ENCODE data around the gene RDH16.
"Not testable (repeated sequence)": the region's sequence is repeated elsewhere in the genome, so short reads cannot be mapped to it uniquely, and the experiment has no call there.

Gene RDH16

GRCh38 chr12:56914724-56915123, 42.7 kb downstream of the RDH16 start:
- no peak for TF ChIP-seq ZFX (IDR thresholded peaks at IDR 0.05)
- no peak for TF ChIP-seq CTCF (conservative IDR thresholded peaks at IDR 0.05)
- H3K27ac ChIP-seq: no peak overlapping the region

GRCh38 chr12:56914256-56914655, 43.2 kb downstream of the RDH16 start:
- H3K27ac ChIP-seq: no peak overlapping the region
- TF ChIP-seq CTCF (conservative IDR thresholded peaks at IDR 0.05): no peak
- no peak for TF ChIP-seq ZFX (IDR thresholded peaks at IDR 0.05)

- H3K27ac ChIP-seq: not testable (repeated sequence)
Observed at GRCh38 chr12:56909403-56909802, 48.0 kb downstream of the RDH16 start.

GRCh38 chr12:56908136-56908535, 49.3 kb downstream of the RDH16 start:
- TF ChIP-seq CTCF (conservative IDR thresholded peaks at IDR 0.05): no peak
- no peak for TF ChIP-seq ZFX (IDR thresholded peaks at IDR 0.05)
- H3K27ac ChIP-seq: no peak overlapping the region

- H3K27ac ChIP-seq: no peak overlapping the region
- TF ChIP-seq ZFX (IDR thresholded peaks at IDR 0.05): no peak
- peak; percentile 7; the same call in 1 of the 2 replicates for TF ChIP-seq CTCF (conservative IDR thresholded peaks at IDR 0.05)
Observed at GRCh38 chr12:56905852-56906251, 51.6 kb downstream of the RDH16 start.

- no peak overlapping the region for H3K27ac ChIP-seq
- TF ChIP-seq ZFX (IDR thresholded peaks at IDR 0.05): no peak
- no peak for TF ChIP-seq CTCF (conservative IDR thresholded peaks at IDR 0.05)
Observed at GRCh38 chr12:56903374-56903773, 54.0 kb downstream of the RDH16 start.

Measured in C4-2B (cell line).